ENCODE measurements around the gene NEK10.
"Not testable (repeated sequence)": the region's sequence is repeated elsewhere in the genome, so short reads cannot be mapped to it uniquely, and the experiment has no call there.

The NEK10 gene

DNA sequence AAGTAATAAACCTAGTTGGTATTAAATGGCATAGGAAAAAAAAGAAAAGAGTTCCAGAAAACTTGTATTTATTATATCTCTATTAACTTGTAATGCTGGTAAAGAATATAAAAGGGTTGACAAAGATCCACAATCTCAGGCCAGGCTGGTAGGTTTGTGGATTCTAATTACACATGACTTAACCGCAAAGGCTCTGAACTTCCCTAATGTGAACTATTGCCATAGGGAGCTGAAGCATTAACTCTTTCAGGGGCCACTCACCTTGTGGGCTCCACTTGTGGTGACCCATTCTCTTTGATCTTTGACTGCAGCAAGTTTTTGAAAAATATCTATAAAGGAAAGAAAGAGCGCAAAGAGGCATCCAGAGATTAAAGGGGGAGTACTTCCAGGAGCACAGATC is 58.5 kb downstream of the NEK10 start:
- no peak for DNase-seq

DNA sequence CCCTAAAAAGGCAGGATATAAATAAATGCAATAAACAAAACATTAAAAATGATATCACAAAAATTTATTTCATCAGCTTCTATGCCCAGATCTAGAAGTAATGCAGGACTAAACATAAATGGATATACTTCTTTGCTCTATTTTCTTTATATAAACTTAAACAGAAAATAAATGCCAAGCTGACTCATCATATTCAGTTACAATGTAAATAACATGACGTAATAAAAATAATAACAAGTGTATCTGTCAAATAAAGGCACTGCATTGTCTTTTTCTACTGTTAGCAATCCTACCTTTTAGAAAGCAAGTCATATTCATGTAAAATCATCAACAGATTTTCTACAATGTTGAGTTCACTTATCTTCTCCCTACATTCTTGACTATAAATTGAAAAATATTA is 61.6 kb downstream of the NEK10 start:
- DNase-seq, result no peak

DNA sequence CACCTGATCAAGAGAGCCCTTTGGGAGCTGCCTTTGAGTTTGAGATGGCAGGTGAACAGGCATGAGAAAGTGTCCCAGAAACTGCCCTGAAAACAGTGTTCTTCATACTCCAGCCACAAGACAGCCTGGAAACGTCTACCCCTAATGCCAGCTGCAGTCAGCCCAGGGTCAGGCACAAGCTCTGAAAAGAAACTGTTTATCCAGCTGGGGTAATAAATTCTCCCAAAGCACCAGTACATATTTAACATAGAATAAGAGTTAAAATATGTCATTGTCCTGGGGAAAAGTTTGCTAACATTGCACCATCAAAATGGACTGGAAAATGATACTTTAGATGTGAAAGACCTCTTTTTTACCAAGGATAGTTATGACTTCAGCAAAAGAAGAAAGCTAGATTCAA is 66.3 kb downstream of the NEK10 start:
- no peak for DNase-seq

DNA sequence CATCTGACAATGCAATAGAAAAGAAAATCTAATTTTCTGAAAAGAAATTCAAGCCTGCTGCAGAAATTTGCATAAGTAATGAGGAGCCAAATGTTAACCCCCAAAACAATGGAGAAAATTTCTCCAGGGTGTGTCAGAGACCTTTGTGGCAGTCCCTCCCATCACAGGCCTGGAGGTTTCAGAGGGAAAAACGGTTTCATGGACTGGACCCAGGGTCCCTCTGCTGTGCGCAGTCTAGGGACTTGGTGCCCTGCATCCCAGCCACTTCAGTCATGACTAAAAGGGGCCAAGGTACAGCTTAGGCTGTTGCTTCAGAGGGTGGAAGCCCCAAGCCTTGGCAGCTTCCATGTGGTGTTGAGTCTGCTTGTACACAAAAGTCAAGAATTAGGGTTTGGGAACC is 70.2 kb downstream of the NEK10 start:
- not testable (repeated sequence) for DNase-seq

DNA sequence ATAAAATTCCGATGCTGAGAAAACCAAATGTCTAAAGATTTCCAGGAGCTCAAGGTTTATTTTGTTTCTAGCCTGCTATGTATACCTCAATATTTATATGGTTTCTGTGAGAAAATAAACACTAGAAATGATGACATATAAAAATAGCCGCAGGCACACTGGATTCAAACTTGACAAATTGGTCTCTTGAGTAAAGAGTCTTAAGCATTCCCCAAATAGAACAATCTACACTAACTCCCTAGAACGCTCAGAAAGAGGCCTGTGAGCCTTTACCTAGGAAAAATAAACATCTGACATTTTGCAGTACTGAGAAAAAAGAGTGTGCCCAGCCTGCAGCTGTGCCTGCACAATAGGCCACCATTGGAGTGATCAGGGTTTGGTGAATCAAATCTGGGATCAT is 75.2 kb downstream of the NEK10 start:
- DNase-seq, result no peak

DNA sequence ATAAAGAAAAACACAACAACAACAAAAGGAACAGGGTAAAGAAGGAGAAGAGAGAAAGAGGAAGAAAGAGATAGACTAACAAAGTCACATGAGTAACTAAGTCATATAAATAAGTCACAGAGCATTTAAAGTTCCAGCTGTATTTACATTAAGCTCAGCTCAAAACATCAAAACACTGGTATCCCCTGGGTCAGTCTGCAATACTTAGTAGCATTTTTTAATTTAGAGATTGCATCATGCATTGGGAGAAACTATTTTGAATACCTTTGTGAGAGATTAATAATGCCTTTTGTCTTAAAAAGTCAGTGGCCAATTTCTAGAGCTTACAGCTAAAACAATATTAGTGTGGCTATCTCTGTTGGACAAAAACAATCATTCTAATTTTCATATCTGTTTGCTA is 78.4 kb downstream of the NEK10 start:
- no peak for DNase-seq

DNA sequence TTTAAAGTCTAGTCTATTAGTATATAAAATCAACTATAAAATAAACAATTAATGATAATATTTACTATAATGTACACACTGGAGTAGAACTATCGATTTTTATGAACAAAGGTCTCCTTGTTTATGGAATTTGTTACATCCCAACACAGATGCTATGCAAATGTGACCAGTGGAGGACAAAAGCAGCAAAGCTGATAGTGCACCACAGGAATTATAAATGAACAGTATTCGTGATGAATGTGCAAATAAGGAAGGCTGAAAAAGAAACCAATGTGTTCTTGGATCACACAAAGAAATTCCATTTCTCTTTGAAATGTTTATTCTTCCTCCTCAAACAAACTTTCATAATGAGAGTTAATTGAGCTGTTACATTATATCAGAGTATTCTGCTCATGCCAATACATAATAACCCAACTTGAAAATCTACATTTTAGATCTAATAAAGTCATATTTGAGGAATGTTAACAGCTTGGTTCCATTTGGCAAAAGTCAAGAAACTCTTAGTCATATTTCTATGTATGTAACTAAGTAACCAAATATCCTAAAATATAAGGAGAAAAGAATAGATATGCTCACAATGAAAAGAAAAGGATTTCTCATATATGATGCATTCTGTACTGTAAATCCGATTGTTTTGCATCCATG is 79.3 kb downstream of the NEK10 start:
- no peak for DNase-seq

DNA sequence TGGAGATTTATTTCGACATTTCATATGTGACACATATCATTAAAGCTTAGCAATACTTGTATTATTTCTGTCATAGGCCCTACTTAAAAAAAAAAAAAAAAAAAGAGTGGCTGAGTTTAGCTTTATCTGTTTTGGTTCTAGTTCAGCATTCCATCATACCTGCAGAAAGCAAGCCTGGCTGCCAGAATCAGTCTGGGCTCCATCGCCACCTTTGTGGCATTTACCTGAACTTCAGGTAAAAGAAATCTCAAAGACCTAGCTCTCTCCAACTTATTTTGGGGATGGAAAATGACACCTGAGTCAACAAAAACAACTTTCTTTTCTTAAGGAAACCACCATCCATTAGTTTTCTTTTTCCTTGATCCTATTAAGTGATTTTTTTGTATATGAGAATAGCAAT is 82.1 kb downstream of the NEK10 start:
- no peak for DNase-seq

DNA sequence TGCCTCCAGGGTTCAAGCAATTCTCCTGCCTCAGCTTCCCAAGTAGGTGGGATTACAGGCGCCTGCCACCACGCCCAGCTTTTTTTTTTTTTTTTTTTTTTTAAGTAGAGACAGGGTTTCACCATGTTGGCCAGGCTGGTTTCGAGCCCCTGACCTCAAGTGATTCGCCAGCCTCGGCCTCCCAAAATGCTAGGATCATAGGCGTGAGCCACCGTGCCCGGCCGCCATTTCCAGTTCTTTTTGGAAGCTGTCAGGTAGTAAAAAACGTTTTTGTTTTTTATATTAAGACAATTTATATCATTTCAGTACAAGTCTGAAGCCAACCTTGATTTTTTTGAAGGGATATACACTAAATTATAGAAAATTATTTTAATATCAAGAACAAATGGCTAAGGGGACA is 82.7 kb downstream of the NEK10 start:
- DNase-seq, result not testable (repeated sequence)

DNA sequence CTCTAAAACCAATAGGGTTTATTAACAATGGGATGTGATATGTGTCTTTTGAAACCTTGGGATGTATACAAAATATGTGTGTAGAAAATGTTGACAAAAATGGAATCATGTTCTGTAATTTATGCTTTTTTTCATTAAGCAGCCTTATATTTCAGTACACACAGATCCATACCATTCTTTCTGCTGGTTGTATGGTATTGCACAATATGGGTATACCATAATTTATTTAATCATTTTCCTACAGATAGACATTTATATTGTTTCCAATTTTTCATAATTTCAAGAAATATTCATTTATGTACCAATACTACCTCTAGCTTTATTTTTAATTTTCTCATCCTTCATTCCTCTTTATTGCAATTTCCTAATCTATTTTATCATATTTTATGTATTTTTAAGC is 83.5 kb downstream of the NEK10 start:
- DNase-seq, result no peak

DNA sequence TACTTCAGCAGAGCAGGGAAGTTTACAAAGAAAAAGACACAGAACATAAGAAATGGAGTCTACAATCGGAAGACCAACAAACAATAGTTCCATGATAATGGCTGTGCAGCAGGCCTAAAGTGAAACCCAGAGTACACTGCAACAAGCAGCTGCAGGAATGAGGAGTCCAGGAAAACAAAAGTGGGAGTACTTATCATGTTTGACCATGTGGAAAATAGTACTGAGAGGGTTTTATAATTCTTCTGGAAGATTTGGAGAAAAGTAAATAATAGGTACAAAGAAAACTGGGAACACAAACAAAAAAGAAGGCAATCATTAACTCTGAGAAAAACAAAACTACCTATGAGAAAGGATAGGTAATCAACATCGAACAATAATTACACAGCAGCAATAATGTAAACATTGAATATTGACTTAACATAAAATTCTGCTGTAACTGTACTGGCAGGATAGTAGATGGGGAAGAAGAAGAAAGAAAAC is 87.5 kb downstream of the NEK10 start:
- DNase-seq, result no peak

DNA sequence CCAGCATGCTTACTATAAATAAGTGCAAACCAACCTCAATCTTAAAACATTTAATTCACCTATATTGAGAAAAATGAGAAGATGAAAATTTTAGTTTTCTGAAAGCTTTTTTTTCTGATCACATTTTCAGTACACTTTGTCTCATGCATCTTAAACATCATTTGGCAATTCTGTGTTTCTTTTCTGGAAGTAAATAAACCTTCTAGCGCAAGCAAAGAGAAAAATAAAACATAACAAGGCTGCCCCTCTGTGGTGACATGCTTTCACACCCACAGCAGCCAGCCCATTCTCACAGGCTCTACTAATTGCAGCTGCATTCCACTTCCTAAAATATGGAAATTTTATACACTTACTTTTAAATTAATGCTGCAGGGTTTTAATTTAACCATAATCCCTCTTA is 90.1 kb downstream of the NEK10 start:
- no peak for DNase-seq

DNA sequence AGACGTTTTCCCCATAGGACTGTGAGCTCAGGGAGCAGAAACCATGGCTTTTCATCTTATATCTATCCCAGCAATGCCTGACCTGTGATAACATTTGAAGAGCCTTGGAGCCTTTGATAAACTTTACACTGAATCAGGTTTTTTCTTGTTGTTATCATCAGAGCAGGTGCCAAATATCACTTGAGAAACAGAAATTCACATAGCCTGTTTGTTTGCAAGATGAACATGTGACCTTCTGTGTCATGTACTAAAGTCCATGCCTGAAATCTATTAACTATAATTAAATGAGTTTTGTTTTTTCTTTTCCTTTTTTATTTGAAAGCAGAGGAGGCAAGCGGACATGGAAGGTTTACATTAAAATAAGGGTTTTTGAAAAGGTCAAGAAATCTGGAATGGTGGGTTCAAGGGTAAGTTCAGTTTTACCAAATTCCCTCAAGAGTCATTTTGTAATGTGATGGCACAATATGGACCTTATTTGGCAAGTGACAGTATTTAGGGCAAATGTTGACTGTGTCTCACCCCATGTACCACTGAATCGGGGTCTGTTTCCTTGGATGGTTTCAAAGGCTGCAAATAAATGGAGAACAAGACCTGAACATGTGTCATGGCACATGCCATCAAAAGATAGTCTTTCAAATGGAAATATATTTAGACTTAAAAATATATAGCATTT is 90.7 kb downstream of the NEK10 start:
- DNase-seq, result no peak

DNA sequence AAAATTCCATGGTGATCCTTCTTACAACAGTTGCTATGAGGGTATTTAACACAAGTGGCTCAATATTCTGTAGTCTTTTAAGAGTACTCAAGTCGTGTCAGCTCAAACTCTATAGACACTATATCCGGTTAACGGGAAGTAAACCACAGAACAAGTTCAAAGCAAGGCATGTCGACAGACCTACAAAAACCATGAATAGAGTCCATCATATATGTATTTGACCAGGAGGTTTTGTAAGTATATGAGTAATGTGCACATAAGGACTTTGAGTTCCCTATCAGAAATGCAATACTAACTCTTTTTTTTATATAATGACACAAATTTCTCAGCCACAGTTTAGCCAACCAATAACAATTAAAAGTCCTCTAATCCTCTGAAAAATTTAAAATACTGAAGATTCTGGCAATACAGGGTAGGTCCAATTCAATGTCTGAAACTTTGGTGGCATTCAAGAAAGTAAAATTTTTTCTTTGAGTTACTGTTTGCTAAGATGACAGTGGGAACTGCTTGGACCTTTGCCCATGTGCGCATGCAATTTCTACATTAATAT is 93.7 kb downstream of the NEK10 start:
- no peak for DNase-seq

DNA sequence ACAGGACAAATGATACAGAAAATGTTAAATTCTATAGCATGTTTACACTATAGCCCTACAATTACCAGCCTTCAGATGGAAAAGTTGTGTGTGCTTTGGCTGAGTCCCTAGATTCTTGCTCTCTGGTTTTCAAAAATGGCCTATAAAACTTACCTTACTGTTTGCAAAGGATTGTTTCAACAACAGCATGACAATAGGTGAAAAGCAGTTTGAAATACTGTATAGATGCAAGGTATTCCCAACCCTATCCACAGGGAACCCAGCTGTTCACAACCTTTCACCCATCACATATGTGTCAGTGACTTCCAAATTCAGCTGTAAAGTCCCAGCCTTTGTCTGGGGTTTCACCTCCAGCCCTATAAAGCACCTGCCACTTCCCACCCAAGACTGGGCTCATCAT is 97.3 kb downstream of the NEK10 start:
- DNase-seq, result no peak

DNA sequence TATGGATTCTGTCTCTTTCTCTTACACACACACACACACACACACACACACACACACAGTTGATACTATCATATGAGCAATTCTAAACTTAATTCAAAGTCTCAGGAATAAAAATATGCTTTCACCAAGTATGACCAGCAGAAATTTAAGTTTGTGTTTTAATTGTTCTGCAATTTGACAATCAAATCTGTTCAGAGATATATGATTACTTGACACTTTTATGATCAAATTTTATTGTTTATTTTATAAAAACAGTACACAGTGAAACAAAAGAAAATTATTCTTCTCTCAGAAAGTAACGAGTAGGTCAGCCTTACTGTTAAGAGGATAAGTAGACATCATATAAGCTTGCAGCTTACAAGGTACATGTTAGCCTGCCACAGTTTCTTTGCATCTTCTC is 114.3 kb downstream of the NEK10 start:
- DNase-seq, result no peak

DNA sequence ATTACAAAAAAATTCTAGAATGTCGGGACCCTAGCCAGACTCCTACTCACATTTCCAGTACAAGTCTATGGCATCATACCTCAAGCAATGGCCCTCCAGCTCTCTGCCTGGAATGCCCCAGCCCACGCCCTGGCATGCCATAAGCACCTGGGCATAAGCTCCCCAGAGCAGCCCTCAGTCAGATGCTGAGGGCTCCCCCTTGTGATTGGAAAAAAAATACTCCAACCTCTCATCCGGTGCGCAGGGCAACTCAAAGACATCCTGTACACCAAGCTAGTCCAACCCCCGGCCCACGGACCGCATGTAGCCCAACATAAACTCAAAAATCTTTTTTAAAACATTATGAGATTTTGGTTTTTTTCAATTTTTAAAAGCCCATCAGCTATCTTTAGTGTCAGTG is 115.4 kb downstream of the NEK10 start:
- DNase-seq, result no peak

DNA sequence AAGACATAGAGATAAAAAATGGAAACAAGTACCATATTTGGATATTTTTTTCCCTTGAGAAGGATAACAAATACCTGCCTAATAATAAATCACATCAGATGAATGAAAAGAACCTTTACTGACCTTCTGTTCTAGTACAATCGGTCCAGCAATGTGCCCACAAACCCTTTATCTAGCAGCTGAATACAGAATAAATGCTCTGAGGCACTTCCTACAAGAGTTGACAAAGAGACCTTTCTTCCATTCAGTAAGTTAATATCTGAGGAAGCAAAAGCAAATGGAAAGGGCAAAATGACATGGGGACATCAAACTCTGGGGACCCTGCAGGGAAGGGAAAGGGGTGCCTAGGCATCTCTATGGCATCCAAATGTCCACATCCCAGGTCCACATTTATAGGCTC is 115.8 kb downstream of the NEK10 start:
- DNase-seq, result no peak

DNA sequence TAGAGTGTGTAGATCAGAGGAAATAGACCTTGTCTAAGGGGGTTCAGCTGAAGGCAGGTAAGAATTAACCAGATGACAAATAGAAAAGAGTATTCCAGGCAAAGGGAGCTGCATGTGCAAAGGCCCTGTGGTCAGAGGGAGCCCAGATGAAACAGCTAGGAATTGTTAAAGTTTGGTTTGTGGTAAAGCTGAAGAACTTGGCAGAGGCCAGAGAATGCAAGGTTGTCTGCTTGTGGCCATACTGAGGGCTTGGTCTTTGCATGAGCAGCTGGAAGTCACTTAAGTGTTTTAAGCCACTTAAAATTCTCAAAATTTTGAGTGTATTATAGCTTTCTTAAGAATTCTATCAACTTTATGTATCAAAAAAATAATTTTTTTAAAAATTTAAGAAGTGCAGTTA is 116.5 kb downstream of the NEK10 start:
- DNase-seq, result no peak

DNA sequence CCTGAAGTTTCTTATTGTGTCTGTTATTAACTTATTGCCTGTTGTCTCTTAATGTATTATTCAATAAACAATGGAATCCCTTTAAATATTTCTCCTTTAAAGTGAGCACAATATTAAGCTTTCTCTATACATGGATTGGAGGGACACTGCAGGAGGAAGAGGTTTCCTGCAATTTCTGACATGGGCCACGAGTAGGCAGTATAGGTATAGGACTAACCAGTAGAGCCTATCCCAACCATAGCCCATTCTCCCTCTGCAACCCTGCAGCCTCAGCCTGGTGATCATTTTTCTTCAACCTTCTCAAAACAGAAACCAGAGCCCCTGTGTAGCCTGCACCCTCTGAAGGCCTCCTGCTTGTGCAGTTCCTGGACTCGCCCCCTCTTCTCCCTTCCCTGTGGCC is 124.8 kb downstream of the NEK10 start:
- no peak for DNase-seq

DNA sequence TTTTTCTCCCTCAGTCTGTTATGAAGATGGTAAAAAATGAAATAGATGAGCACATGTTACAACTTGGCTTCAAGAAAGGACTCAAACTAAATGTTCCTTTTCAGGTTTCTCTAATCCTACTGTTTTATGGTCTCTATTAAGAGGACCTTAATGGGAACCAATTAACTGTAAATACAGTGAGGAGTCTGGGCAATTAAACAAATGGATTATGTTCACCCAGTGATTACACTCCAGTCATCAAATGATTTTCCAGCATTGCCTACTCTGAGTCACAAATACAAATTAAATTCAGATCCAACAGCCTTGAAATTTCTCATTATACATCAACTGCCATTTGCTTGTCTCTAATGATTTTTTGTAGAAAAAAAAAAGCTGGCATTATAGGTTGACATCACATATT is 129.2 kb downstream of the NEK10 start:
- DNase-seq, result no peak

DNA sequence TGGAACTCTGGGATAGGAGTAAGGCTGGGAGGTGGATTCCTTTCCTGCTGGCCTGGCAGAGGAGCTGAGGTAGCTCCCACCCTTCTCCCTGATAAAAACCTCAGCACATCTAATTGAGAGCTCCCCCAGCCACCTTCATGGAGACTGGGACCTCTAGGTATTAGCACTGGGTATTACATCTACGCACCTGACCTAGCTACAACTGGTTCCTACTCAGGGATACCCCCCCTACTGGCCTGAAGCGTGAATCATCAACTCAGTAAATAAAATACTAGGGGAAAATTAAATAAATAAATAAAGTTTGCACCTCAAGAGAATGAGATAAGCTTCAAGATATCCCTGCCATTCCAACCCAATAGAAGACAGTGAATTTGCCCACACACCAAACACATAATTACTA is 140.4 kb downstream of the NEK10 start:
- no peak for DNase-seq

DNA sequence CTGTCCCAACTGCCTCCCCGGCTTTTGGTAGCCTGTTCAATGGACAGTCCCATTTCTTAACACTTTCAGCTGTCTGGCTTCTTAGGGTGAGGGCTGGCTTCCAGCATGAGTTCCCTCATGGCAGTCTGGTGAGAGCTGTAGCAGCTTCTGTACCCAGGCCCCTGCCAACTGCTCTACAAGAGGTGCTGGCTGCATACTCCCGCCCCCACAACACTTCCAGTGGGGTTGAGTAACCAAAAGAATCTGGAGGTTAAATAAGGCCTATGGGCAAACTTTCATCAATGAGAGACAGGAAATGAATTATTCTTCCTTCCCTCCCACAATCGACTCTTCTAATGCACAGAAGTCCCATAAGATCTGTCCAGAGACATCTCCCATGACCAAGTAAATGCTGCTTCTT is 145.0 kb downstream of the NEK10 start:
- no peak for DNase-seq

DNA sequence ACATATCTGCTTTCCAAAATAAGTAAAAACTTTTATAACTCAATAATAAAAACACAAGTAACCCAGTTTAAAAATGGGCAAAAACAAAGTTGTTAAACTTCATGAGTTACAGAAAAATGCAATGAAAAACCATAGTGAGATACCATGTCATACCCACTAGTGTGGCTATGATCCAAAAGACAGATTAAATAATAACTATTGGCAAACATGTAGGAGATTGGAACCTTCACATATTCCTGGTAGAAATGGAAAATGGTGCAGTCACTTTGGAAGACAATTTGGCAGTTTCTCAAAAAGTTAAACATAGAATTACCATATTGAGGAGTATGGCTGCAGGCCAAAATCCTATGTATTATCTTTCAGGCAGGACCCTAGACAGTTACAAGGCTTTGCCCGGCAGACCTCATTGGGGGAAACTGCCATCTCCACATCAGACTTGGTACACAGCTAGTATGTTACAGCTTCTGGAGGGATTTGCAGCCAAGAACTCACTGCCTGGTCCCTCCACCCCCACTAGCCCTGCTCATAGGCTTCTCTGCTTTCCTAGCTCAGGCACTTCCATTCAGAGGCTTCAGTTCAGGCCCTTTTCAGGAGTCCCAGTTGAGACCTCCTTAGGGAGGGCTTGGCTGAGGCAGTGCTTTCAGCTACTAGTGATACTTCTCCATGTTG is 147.8 kb downstream of the NEK10 start:
- DNase-seq, result no peak
